ENCODE data around the gene CDC5L. TPM values are rescaled to one million over a fixed set of nuclear protein-coding genes. Genes with fewer than 3 reads are reported as not detected.

The CDC5L gene
- polyA plus RNA-seq, 1 of the 3 experiments (the other 2 are of a cell fraction): 6.0 TPM

- no peak for TF ChIP-seq CTCF (IDR thresholded peaks at IDR 0.05)
Measured at GRCh38 chr6:44399991-44400390, 12.5 kb downstream of the CDC5L start (continued).

- peaks cover 35% of the 10 kb centered on the region for H3K79me2 ChIP-seq (ENCODE audit: insufficient read depth)
- POLR2A ChIA-PET: no interaction called here
- 100% methylated on average over 2 of the region's 2 CpGs for WGBS (ENCODE audit: low lambda C conversion rate)
Measured at GRCh38 chr6:44400572-44400971, 13.1 kb downstream of the CDC5L start.

GRCh38 chr6:44401138-44401537 is 13.6 kb downstream of the CDC5L start:
- ChIA-PET CTCF (no interaction called here), POLR2A (no interaction called here)
- H3K36me3 ChIP-seq (replicated peaks in 1 of 2; ENCODE audit: control insufficient read depth in 1 of 2, insufficient read depth in 2 of 2, low read length in 1 of 2): peaks cover 63 to 78% of the 10 kb centered on the region in 2 experiments

More at GRCh38 chr6:44400572-44400971, 13.1 kb downstream of the CDC5L start:
- no peak overlapping the region for H2AFZ ChIP-seq (ENCODE audit: low read depth)
- peaks cover 0 to 10% of the 10 kb centered on the region in 2 experiments; a peak in 3 of 4 replicates for H3K4me1 ChIP-seq (ENCODE audit: control insufficient read depth in 1 of 2, insufficient read depth in 2 of 2, low read depth in 1 of 2, low read length in 1 of 2)
- H3K9ac ChIP-seq: no peak overlapping the region
- no peaks in the 10 kb centered on the region for H4K20me1 ChIP-seq (ENCODE audit: insufficient read depth)
- CTCF ChIA-PET: no interaction called here
- peaks cover 68 to 77% of the 10 kb centered on the region in 2 experiments for H3K36me3 ChIP-seq (replicated peaks in 1 of 2; ENCODE audit: control insufficient read depth in 1 of 2, insufficient read depth in 2 of 2, low read length in 1 of 2)
- H3K27me3 ChIP-seq (ENCODE audit: insufficient read depth): no peaks in the 10 kb centered on the region
- DNase-seq: no peak
- no peak overlapping the region for H3K4me2 ChIP-seq
- TF ChIP-seq IRF3 (IDR thresholded peaks at IDR 0.05; ENCODE audit: low read depth, low read length) (no peak), YY1 (IDR thresholded peaks at IDR 0.05; ENCODE audit: low read depth) (no peak), TAF1 (IDR thresholded peaks at IDR 0.05; ENCODE audit: borderline replicate concordance, low read depth, low read length) (no peak), RCOR1 (IDR thresholded peaks at IDR 0.05; ENCODE audit: low read length) (no peak), MEF2A (IDR thresholded peaks at IDR 0.05; ENCODE audit: borderline replicate concordance, low read depth) (no peak)
- no peaks in the 10 kb centered on the region for H3K9me3 ChIP-seq
- H3F3A ChIP-seq (replicated peaks; ENCODE audit: insufficient read depth): peaks cover 10% of the 10 kb centered on the region
- no peak overlapping the region; a peak in 1 of 4 replicates for H3K27ac ChIP-seq (ENCODE audit: low read depth in 2 of 2, low read length in 1 of 2)
- no peaks in the 10 kb centered on the region for H3K9me2 ChIP-seq
- no peak overlapping the region for H3K4me3 ChIP-seq (ENCODE audit: low read depth in 2 of 2, low read length in 1 of 2)

More at GRCh38 chr6:44401138-44401537, 13.6 kb downstream of the CDC5L start:
- no peaks in the 10 kb centered on the region for H3K9me3 ChIP-seq
- 96% methylated on average over 4 of the region's 5 CpGs for WGBS (ENCODE audit: low lambda C conversion rate)
- no peaks in the 10 kb centered on the region for H3K27me3 ChIP-seq (ENCODE audit: insufficient read depth)
- H3K27ac ChIP-seq (ENCODE audit: low read depth in 2 of 2, low read length in 1 of 2): no peak overlapping the region
- H3K4me2 ChIP-seq: no peak overlapping the region
- no peak for TF ChIP-seq GABPA (IDR thresholded peaks at IDR 0.05; ENCODE audit: low read depth)
- no peak for TF ChIP-seq POLR2AphosphoS5 (IDR thresholded peaks at IDR 0.05; ENCODE audit: low read depth, low read length)
- TF ChIP-seq GATA2 (CRISPR knock-in tag; IDR thresholded peaks at IDR 0.05): no peak
- TF ChIP-seq TEAD4 (IDR thresholded peaks at IDR 0.05; ENCODE audit: borderline replicate concordance, insufficient read depth): no peak
- TF ChIP-seq CHD2 (IDR thresholded peaks at IDR 0.05; ENCODE audit: low read length, partially characterized antibody): no peak
- TF ChIP-seq MAX (IDR thresholded peaks at IDR 0.05; ENCODE audit: low read depth): no peak
- no peak for TF ChIP-seq MEF2A (IDR thresholded peaks at IDR 0.05; ENCODE audit: borderline replicate concordance, low read depth)
- peaks cover 35% of the 10 kb centered on the region for H3K79me2 ChIP-seq (ENCODE audit: insufficient read depth)
- no peak overlapping the region for H3K4me3 ChIP-seq (ENCODE audit: low read depth in 2 of 2, low read length in 1 of 2)
- H3K9me2 ChIP-seq: no peaks in the 10 kb centered on the region
- H3K9ac ChIP-seq: no peak overlapping the region
- no peaks in the 10 kb centered on the region for H4K20me1 ChIP-seq (ENCODE audit: insufficient read depth)
- H3F3A ChIP-seq (replicated peaks; ENCODE audit: insufficient read depth): peaks cover 10% of the 10 kb centered on the region
- no peak overlapping the region for H2AFZ ChIP-seq (ENCODE audit: low read depth)
- no peak for DNase-seq
- peaks cover 0 to 10% of the 10 kb centered on the region in 2 experiments; a peak in 3 of 4 replicates for H3K4me1 ChIP-seq (ENCODE audit: control insufficient read depth in 1 of 2, insufficient read depth in 2 of 2, low read depth in 1 of 2, low read length in 1 of 2)

Data from SK-N-SH (cell line).